HepG2 (cell line): ENCODE measurements around the gene SRRT. TPM values are rescaled to one million over a fixed set of nuclear protein-coding genes. Genes with fewer than 3 reads are reported as not detected.

ENCODE experiments used
- ADNP ChIP-seq: sonication (generic); formaldehyde crosslinking; IDR thresholded peaks from 2 replicates; pipeline ENCODE4 v1.4.0; 2020; ENCODE audit warnings: missing genetic modification reagents
- AHR ChIP-seq: IDR thresholded peaks from 2 replicates; pipeline ENCODE4 v1.6.1; 2018; ENCODE audit warnings: missing genetic modification reagents, missing compliant biosample characterization
- EED ChIP-seq: sonication (generic); formaldehyde crosslinking; IDR thresholded peaks from 2 replicates; pipeline ENCODE4 v1.5.0; 2020; ENCODE audit warnings: mild to moderate bottlenecking, missing genetic modification reagents
- ELF3 ChIP-seq: IDR thresholded peaks from 2 replicates; pipeline ENCODE4 v1.6.1; 2016; ENCODE audit warnings: missing genetic modification reagents, missing compliant biosample characterization
- ESRRA ChIP-seq: sonication (generic); formaldehyde crosslinking; IDR thresholded peaks from 2 replicates; pipeline ENCODE4 v1.5.1; 2020; ENCODE audit warnings: mild to moderate bottlenecking, low read depth, missing genetic modification reagents
- FOXA1 ChIP-seq, 2 experiments: fragments of 450-650 bp in 1 of 2; sonication (generic) in 1 of 2; formaldehyde crosslinking in 1 of 2; IDR thresholded peaks; 2 replicates each; pipeline versions ENCODE4 v1.4.0 to v1.6.1; 2016 to 2020; ENCODE audit warnings: missing genetic modification reagents in 1 of 2
- ISL2 ChIP-seq: sonication (generic); formaldehyde crosslinking; IDR thresholded peaks from 2 replicates; pipeline ENCODE4 v1.5.0; 2020; ENCODE audit warnings: missing genetic modification reagents
- KDM6A ChIP-seq: IDR thresholded peaks from 2 replicates; pipeline ENCODE4 v1.6.1; 2016; ENCODE audit warnings: low read depth
- MIER2 ChIP-seq: IDR thresholded peaks from 2 replicates; pipeline ENCODE4 v1.6.1; 2016; ENCODE audit warnings: missing biosample characterization, missing genetic modification reagents
- PHF21A ChIP-seq: sonication (generic); formaldehyde crosslinking; IDR thresholded peaks from 2 replicates; pipeline ENCODE4 v1.5.0; 2020; ENCODE audit warnings: mild to moderate bottlenecking, missing genetic modification reagents
- SALL2 ChIP-seq: sonication (generic); formaldehyde crosslinking; IDR thresholded peaks from 2 replicates; pipeline ENCODE4 v1.8.1; 2023; ENCODE audit warnings: mild to moderate bottlenecking, missing genetic modification reagents, inconsistent platforms
- TBL1XR1 ChIP-seq: fragments of 150-350 bp; IDR thresholded peaks from 2 replicates; pipeline ENCODE4 v1.6.1; 2014; ENCODE audit warnings: borderline replicate concordance, low read length; ENCODE audit not compliant: partially characterized antibody
- ZEB1 ChIP-seq: IDR thresholded peaks from 2 replicates; pipeline ENCODE4 v1.6.1; 2012; ENCODE audit warnings: mild to moderate bottlenecking, low read depth, inconsistent platforms; ENCODE audit not compliant: insufficient replicate concordance
- ZNF224 ChIP-seq: sonication (generic); formaldehyde crosslinking; IDR thresholded peaks from 2 replicates; pipeline ENCODE4 v1.5.0; 2020; ENCODE audit warnings: mild to moderate bottlenecking, missing genetic modification reagents
- ZNF562 ChIP-seq: sonication (generic); formaldehyde crosslinking; IDR thresholded peaks from 2 replicates; pipeline ENCODE4 v1.8.0; 2022; ENCODE audit warnings: missing genetic modification reagents, borderline replicate concordance
- ZNF569 ChIP-seq: sonication (generic); formaldehyde crosslinking; IDR thresholded peaks from 2 replicates; pipeline ENCODE4 v1.5.0; 2020; ENCODE audit warnings: mild to moderate bottlenecking, missing genetic modification reagents, moderate library complexity, borderline replicate concordance
- ZNF589 ChIP-seq: sonication (generic); formaldehyde crosslinking; conservative IDR thresholded peaks from 2 replicates; pipeline ENCODE4 v1.8.0; 2022; ENCODE audit warnings: mild to moderate bottlenecking, moderate library complexity, missing genetic modification reagents
- ZSCAN9 ChIP-seq: IDR thresholded peaks from 2 replicates; pipeline ENCODE4 v1.6.1; 2016; ENCODE audit warnings: borderline replicate concordance
- polyA plus RNA-seq, 8 experiments: library from polyadenylated mRNA; depleted of rRNA in 3 of 8; stranded (reverse) in 7 of 8; unstranded in 1 of 8; fragments of >200 nt; fragmentation: Illumina TruSeq in 4 of 8; extraction: Trizol in 4 of 8; gene quantifications; 2 replicates each; pipeline versions ENCODE4 v1.2.1 to v1.2.3, GENCODE V29; 2011 to 2016; ENCODE audit warnings: low read depth in 4 of 8, missing spikeins in 1 of 8, mixed read lengths in 1 of 8; ENCODE audit not compliant: insufficient read depth in 1 of 8
- total RNA-seq, 5 experiments: library from RNA; depleted of rRNA; stranded (reverse); fragments of >200 nt; fragmentation: Illumina TruSeq; extraction: Trizol; gene quantifications; 2 replicates each; pipeline ENCODE4 v1.2.3, GENCODE V29; 2016; ENCODE audit warnings: low read depth in 1 of 5
- TF ChIP-seq, protein P1 (sequence below): sonication (generic); formaldehyde crosslinking; IDR thresholded peaks from 2 replicates; pipeline ENCODE4 v1.5.1; 2020; ENCODE audit warnings: mild to moderate bottlenecking, missing genetic modification reagents, moderate library complexity
- TF ChIP-seq, protein P2 (sequence below): IDR thresholded peaks from 2 replicates; pipeline ENCODE4 v1.6.1; 2018; ENCODE audit warnings: missing genetic modification reagents
- TF ChIP-seq, protein P3 (sequence below): sonication (generic); formaldehyde crosslinking; IDR thresholded peaks from 2 replicates; pipeline ENCODE4 v1.8.0; 2022; ENCODE audit warnings: mild to moderate bottlenecking, missing genetic modification reagents, borderline replicate concordance
- TF ChIP-seq, protein P4 (sequence below): sonication (generic); formaldehyde crosslinking; IDR thresholded peaks from 2 replicates; pipeline ENCODE4 v1.8.0; 2022; ENCODE audit warnings: missing genetic modification reagents, mild to moderate bottlenecking, inconsistent platforms, borderline replicate concordance
- TF ChIP-seq, protein P5 (sequence below): sonication (generic); formaldehyde crosslinking; IDR thresholded peaks from 2 replicates; pipeline ENCODE4 v1.5.1; 2020; ENCODE audit warnings: missing genetic modification reagents, mild to moderate bottlenecking, borderline replicate concordance

SRRT gene
- total and polyA plus RNA-seq, 2 of the 13 experiments (the other 11 are each of a cell fraction or from before 2014, with no cell fraction given) = 26.2 to 106 TPM

DNA sequence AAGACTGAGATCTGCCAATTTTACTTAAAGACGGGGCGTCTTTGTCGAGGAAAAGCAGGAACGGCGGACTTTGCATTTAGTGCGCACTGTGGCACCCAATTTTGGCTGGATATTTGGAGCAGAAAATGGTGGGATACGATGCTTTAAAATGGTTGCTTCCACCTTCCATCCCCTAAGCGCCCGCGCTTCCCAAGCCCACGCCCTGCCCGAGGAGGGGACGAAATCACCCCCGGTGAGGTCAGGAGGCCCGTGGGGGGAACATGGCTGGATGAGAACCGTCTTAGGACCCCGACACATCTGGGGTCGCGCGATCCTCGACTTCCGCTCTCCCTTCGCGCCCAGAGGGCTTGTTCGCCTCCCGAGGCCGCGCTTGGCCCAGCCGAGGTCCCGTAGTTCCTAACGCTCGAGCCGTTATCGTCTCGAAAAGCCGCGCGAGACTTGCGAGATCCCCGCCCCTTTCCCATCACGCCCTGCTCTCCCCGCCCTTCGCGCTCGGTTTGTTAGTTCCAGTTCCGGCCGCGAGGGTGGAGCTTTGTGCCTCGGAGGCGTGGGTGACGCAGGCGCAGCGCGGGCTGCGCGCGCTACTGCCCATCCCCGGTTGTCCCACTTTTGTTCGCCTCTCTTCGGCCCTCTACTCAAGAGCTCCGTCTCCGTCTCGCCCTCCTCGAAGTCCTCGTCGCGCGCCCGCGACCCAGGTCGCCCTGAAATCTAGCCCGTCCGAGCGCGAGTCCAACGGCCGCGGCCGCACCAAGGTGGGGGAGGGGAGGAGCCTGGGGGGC, at the start of gene SRRT (continued):
- TF ChIP-seq, protein P1, sequence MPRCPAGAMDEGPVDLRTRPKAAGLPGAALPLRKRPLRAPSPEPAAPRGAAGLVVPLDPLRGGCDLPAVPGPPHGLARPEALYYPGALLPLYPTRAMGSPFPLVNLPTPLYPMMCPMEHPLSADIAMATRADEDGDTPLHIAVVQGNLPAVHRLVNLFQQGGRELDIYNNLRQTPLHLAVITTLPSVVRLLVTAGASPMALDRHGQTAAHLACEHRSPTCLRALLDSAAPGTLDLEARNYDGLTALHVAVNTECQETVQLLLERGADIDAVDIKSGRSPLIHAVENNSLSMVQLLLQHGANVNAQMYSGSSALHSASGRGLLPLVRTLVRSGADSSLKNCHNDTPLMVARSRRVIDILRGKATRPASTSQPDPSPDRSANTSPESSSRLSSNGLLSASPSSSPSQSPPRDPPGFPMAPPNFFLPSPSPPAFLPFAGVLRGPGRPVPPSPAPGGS (CRISPR knock-in tag) = no peak
- TF ChIP-seq, protein P2, sequence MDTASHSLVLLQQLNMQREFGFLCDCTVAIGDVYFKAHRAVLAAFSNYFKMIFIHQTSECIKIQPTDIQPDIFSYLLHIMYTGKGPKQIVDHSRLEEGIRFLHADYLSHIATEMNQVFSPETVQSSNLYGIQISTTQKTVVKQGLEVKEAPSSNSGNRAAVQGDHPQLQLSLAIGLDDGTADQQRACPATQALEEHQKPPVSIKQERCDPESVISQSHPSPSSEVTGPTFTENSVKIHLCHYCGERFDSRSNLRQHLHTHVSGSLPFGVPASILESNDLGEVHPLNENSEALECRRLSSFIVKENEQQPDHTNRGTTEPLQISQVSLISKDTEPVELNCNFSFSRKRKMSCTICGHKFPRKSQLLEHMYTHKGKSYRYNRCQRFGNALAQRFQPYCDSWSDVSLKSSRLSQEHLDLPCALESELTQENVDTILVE (CRISPR knock-in tag) = peak; percentile 97
- TF ChIP-seq ZNF569 (CRISPR knock-in tag) (no peak), KDM6A (CRISPR knock-in tag) (no peak), ELF3 (CRISPR knock-in tag) (peak; percentile 85), PHF21A (CRISPR knock-in tag) (peak; percentile 77; the same call in 1 of the 2 replicates), ESRRA (CRISPR knock-in tag) (peak; percentile 52; the same call in 1 of the 2 replicates), ZNF562 (CRISPR knock-in tag) (no peak), ZSCAN9 (CRISPR knock-in tag) (no peak), ZEB1 (no peak), FOXA1 (IDR thresholded peaks at IDR 0.05) (no peak), FOXA1 (CRISPR knock-in tag; IDR thresholded peaks at IDR 0.05) (0 out of 2 replicates have a peak, but pooled peaks have one; percentile 35), ZNF224 (CRISPR knock-in tag) (peak; percentile 77; the same call in 1 of the 2 replicates), ISL2 (peak; percentile 29; the same call in 1 of the 2 replicates), ADNP (CRISPR knock-in tag) (no peak), AHR (no peak), ZNF589 (CRISPR knock-in tag) (0 out of 2 replicates have a peak, but pooled peaks have one; percentile 69), EED (CRISPR knock-in tag) (no peak), MIER2 (CRISPR knock-in tag) (no peak), SALL2 (CRISPR knock-in tag) (peak; percentile 77; the same call in 1 of the 2 replicates), TBL1XR1 (no peak)
- TF ChIP-seq, protein P3, sequence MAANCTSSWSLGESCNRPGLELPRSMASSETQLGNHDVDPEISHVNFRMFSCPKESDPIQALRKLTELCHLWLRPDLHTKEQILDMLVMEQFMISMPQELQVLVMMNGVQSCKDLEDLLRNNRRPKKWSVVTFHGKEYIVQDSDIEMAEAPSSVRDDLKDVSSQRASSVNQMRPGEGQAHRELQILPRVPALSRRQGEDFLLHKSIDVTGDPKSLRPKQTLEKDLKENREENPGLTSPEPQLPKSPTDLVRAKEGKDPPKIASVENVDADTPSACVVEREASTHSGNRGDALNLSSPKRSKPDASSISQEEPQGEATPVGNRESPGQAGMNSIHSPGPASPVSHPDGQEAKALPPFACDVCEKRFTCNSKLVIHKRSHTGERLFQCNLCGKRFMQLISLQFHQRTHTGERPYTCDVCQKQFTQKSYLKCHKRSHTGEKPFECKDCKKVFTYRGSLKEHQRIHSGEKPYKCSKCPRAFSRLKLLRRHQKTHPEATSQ (CRISPR knock-in tag) = peak; percentile 88; the same call in 1 of the 2 replicates
- TF ChIP-seq, protein P4, sequence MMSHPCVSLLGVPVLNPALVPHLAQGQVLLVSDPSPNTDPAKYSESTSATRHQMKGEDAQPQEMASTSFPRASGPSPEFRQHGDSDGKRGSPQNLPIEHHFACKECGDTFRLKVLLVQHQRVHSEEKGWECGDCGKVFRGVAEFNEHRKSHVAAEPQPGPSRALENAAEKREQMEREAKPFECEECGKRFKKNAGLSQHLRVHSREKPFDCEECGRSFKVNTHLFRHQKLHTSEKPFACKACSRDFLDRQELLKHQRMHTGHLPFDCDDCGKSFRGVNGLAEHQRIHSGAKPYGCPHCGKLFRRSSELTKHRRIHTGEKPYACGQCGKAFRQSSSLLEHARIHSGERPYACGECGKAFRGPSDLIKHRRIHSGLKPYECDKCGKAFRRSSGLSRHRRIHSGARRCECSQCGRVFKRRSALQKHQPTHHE (CRISPR knock-in tag) = peak; percentile 80
- TF ChIP-seq, protein P5, sequence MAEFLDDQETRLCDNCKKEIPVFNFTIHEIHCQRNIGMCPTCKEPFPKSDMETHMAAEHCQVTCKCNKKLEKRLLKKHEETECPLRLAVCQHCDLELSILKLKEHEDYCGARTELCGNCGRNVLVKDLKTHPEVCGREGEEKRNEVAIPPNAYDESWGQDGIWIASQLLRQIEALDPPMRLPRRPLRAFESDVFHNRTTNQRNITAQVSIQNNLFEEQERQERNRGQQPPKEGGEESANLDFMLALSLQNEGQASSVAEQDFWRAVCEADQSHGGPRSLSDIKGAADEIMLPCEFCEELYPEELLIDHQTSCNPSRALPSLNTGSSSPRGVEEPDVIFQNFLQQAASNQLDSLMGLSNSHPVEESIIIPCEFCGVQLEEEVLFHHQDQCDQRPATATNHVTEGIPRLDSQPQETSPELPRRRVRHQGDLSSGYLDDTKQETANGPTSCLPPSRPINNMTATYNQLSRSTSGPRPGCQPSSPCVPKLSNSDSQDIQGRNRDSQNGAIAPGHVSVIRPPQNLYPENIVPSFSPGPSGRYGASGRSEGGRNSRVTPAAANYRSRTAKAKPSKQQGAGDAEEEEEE = no peak
